Brain microvascular endothelial cell (primary cell): ENCODE data around the gene HOXB5.

Source experiments
- DNase-seq: peaks from one replicate; pipeline ENCODE4 v3.0.0-alpha.2; 2020
- H3K27ac ChIP-seq: fragments of 250-450 bp; sonication (Bioruptor Pico); 2 replicates; pipeline ENCODE4 v1.5.1; 2020; ENCODE audit warnings: mild to moderate bottlenecking, moderate library complexity
- H3K27me3 ChIP-seq: fragments of 250-450 bp; sonication (Bioruptor Pico); replicated peaks from 2 replicates; pipeline ENCODE4 v1.5.1; 2020; ENCODE audit warnings: mild to moderate bottlenecking
- H3K36me3 ChIP-seq: fragments of 250-450 bp; sonication (Bioruptor Pico); replicated peaks from 2 replicates; pipeline ENCODE4 v1.5.1; 2020; ENCODE audit warnings: mild to moderate bottlenecking
- H3K4me3 ChIP-seq: 2 replicates; pipeline ENCODE4 v1.5.1; 2011; ENCODE audit warnings: low read depth, mild to moderate bottlenecking, control low read depth, low read length, moderate library complexity
- in situ Hi-C: cut with HindIII; loops from 2 replicates; pipeline ENCODE4 v1.10.0; 2017; ENCODE audit warnings: low sequenced_read_pairs, low pct_ligation_motif_present
- TF ChIP-seq, protein P1 (sequence below): IDR thresholded peaks from 2 replicates; pipeline ENCODE4 v1.5.1; 2011; ENCODE audit warnings: low read depth, mild to moderate bottlenecking, moderate library complexity, low read length, control low read depth, inconsistent platforms; ENCODE audit errors: missing control alignments

The HOXB5 gene

DNA sequence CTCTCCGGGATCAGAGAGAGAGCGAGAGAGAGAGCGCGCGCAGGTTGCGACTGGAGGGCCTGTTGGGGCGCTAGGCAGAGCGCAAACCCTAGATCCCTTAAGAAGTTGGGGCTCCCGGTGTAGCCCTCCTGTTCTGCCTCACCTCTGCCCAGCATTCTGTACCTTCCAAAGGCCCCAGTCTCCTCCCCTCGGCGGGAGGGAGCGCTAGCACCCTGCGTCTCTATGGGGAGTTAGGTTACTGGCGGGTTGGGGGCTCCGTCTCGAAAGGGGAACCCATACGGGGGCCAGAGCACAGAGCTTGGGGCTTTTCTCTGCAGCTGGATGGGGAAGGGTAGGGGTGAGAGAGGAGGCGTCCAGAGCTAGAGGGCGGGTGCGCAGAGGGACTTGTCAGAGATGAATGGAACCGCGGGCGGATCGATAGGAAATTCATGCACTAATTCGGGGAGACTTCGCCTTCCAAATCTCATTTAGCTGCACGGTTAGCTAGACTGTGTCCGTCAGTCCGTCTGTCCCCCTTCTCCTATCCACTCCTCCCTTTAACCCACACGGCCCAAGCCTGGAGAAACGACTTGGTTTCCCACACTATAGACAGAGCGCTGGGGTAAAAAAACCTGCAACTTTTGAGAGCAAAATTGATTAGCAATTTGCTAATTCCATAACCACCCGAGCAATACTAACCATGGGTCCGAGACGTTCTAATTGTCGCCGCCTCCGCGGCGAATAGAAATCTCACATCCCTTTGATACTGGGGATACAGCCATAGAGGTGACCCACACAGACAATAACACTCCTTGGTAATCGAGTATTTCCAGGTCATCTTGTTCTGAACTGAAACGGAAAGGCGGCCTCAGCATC lies 14.7 kb downstream of the HOXB5 start:
- DNase-seq, result no peak
- peak overlapping the region; percentile 54 for H3K4me3 ChIP-seq
- H3K27ac ChIP-seq, result no peak overlapping the region
- in situ Hi-C loops, result no loop called here
- TF ChIP-seq, protein P1, sequence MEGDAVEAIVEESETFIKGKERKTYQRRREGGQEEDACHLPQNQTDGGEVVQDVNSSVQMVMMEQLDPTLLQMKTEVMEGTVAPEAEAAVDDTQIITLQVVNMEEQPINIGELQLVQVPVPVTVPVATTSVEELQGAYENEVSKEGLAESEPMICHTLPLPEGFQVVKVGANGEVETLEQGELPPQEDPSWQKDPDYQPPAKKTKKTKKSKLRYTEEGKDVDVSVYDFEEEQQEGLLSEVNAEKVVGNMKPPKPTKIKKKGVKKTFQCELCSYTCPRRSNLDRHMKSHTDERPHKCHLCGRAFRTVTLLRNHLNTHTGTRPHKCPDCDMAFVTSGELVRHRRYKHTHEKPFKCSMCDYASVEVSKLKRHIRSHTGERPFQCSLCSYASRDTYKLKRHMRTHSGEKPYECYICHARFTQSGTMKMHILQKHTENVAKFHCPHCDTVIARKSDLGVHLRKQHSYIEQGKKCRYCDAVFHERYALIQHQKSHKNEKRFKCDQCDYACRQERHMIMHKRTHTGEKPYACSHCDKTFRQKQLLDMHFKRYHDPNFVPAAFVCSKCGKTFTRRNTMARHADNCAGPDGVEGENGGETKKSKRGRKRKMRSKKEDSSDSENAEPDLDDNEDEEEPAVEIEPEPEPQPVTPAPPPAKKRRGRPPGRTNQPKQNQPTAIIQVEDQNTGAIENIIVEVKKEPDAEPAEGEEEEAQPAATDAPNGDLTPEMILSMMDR, result no peak
- H3K27me3 ChIP-seq, result peaks cover 92% of the 10 kb centered on the region
- no peaks in the 10 kb centered on the region for H3K36me3 ChIP-seq

- in situ Hi-C loops, result no loop called here
- no peak for DNase-seq
- no peak within 1 kb of the TSS for H3K27ac ChIP-seq
- H3K36me3 ChIP-seq, result no peaks in the 10 kb centered on the region
- H3K27me3 ChIP-seq, result peaks cover 92% of the 10 kb centered on the region
- TF ChIP-seq, protein P1, result no peak
- peak within 1 kb of the TSS; percentile 54 for H3K4me3 ChIP-seq
Observed at GRCh38 chr17:48577946-48578615, 15.5 kb downstream of the HOXB5 start, which contains the start of gene HOXB4. Gene HOXB4, minus strand, starts transcription at chr17:48578350. Its CDS starts 31 bp downstream, at chr17:48578319.

DNA sequence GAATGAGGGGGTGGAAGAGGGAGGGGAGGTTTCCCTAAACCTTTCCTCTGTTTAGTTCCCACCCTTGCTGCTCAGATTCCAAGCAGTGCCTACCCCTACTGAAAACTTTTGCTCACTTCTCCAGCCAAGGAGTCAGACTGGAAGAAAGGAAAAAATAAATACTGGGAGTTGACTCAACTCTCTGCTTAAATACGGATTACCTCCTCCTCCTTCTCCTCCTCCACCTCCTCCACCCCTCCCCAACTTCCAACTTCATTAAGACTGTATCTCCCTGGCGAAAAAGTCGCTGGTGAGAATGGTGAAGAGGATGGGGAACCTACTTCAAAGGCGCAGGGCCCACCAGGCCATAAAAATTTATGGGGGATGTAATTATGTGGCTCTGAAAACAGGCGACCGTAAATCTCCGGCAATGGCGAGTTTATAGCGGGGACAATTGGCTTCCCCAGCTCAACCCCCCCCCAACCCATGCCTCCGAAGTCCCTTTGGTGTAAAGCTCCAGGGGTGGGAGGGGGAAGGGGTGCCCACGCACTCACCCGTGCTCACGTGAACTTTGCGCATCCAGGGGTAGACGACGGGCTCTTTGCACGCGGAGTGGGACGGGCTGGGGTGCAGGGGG lies 16.1 kb downstream of the HOXB5 start:
- H3K4me3 ChIP-seq, result peak overlapping the region; percentile 54
- H3K27me3 ChIP-seq, result peaks cover 92% of the 10 kb centered on the region
- no peak overlapping the region for H3K27ac ChIP-seq
- no peaks in the 10 kb centered on the region for H3K36me3 ChIP-seq
- in situ Hi-C loops, result no loop called here
- DNase-seq, result no peak
- TF ChIP-seq, protein P1, result no peak

- Histone ChIP-seq H3K27ac (no peak overlapping the region), H3K27me3 (peaks cover 92% of the 10 kb centered on the region), H3K36me3 (no peaks in the 10 kb centered on the region), H3K4me3 (peak overlapping the region; percentile 54)
- in situ Hi-C loops, result no loop called here
- no peak for DNase-seq
- TF ChIP-seq, protein P1, result no peak
Observed at GRCh38 chr17:48576479-48577309, 16.9 kb downstream of the HOXB5 start.

DNA sequence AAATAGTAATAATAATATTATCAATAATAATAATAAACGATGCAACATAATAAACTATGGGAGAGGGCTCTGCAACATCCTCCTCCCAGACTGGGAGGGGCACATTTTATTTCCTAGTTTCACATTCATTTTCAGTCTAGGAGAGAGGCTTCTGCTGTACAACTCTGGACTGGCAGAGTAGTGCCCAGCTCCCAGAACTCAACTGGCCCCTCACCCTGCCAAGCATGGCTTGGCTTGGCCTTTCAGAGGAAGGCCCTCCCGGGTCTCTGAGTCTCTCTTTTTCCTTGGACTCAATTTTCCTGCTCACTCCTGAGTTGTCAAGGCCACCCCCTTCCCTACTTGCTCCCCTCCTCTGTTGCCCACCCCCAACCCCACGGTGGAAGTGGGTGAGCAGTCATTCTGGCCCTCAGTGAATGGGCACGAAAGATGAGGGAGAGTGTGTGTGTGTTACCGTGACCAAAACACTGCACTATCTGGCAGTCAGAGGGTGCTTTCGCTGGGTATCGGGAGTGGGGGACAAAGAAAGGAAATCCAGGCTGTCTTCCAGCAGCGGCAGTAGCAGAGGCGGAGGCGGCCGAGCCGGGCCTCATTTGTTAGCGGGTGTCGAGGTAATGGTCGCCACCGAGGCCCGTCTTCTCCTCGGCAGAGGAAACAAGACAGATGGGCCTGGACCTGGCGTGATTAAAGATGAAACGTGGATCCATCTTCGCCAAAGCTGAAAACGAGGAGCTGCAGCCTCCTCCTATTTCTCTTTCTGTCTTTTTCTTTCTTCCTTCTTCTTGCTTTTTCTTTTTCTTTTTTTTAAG lies 17.7 kb downstream of the HOXB5 start:
- no peak for DNase-seq
- TF ChIP-seq, protein P1, result no peak
- peaks cover 92% of the 10 kb centered on the region for H3K27me3 ChIP-seq
- H3K27ac ChIP-seq, result no peak overlapping the region
- no peaks in the 10 kb centered on the region for H3K36me3 ChIP-seq
- in situ Hi-C loops, result no loop called here
- H3K4me3 ChIP-seq, result peak overlapping the region; percentile 35
